ENCODE results near the gene KCNQ1.

The KCNQ1 gene

DNA sequence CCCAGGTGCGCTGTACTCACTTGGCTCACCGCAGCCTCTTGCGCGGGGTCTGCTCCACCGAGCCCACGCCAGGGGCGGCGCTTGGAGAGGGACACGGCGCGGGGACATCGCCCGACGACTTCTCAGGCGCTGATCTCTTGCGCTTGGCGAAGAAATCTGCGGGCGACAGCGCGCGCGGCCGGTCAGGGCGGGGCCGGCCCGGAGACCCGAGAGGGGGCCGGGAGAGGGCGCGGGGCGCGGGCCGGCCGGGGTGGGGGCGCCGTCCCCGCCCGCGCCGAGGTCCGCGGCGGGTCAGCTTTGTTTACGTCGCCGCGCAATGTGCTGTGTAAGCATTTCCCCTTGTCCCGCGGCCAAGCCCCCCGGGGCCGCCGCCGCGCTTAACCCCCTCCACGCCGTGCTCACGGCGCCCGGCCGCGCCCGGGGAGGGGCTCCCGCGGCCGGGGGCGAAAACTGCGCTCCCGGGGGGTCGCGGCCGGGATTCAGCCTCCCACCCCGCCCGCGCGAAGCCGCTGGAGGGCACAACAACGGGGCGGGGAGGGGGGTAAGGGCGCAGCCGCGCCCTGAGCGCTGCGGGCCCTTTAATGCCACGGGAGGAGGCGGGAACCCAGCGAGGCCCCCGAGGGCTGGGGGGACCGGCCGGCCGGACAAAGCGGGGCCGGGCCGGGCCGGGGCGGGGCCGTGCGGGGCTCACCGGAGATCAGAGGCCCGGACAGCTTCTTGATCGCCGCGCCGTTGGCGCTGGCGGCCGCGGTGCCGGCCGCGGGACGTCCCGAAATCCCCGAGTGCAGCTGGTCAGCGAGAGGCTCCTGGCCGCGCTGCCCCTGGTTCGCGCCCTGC lies 439.4 kb downstream of the KCNQ1 start:
- DNase-seq = peak; percentile 97

DNA sequence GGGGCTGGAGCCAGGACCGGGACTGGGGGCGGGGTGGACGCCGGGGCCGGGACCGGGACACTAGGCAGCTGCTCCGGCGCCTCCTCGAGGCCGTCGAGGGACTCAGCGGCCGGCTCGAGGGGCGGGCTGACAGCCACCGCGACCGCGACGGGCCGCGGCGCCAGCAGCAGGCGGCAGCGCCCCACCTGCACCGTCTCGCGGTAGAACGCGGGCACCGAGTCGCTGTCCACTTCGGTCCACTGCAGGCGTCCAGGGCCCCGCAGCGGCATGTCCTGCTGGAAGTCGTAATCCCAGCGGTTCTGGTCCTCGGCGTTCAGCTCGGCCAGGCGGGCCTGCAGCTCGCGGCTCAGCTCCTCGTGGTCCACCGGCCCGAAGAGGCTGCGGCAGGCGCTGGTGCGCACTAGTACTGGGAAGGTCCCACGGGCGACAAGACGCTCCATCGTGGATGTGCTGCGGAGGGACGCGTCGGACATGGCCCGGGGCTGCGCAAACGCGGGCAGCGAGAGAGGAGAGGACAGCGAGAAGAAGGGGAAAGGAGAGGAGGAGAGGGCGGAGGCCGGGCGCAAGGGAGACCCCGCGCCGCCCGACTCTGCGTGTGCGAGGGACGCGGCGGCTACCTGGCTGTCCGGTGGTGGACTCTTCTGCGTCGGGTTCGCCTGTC lies 440.3 kb downstream of the KCNQ1 start:
- DNase-seq = peak; percentile 98

DNA sequence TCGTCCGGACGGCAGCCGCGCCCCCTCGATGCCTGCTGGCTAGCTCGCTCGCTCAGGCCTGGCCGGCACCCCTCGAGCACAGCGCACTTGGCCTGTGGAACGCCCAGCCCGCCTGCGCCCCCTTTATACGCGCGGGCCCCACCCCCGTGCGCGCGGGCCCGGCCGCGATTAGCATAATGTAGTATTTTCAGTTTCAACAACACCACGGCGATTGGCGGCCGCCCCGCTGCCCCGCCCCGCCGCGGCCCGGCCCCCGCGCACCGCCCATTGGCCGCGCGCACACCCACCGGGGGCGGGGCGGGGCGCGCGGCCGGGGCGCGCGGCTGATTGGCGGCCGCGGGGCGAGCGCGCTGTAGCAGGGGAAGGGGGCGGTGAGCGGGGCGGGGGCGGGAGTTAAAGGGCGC lies 440.9 kb downstream of the KCNQ1 start, which contains the start of gene CDKN1C:
TSS of gene CDKN1C (minus strand) at position 98 of the 404 bp plus-strand sequence. CDS start 319 bp downstream, outside the sequence.
- peak; percentile 99 for DNase-seq

DNA sequence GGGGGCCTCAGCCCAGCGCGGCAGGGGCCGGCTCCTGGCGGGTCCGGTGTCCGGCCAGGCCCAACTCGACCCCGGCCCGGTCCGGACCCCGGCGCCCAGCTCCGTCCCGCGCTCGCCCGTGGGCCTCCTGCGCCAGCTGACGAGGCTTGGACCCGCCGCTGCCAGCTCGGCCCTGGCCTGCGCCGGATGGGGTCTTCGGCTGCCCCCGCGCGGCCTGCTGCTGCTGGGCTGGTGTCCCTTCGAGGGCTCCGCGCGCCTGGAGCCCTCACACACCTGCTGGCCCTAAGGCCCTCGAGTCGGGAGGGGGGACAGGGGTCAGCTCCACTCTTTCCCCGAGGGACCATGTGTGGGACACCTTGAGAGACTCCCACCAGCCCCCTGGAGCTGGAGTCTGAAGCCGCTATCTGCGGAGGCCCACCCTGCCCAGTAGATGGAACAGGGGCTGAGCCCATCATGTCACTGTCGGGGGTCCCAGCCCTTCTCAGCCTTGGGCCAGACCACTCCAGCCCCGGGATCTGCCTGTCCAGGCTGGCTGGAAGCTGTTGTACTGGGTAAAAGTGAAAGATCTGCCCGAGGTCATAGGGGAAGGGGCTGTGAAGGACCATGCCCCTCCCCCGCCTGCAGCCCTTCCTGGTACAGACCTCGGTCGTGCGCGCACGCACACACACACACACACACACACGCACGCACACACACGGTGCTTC lies 441.5 kb downstream of the KCNQ1 start:
- no peak for DNase-seq

DNA sequence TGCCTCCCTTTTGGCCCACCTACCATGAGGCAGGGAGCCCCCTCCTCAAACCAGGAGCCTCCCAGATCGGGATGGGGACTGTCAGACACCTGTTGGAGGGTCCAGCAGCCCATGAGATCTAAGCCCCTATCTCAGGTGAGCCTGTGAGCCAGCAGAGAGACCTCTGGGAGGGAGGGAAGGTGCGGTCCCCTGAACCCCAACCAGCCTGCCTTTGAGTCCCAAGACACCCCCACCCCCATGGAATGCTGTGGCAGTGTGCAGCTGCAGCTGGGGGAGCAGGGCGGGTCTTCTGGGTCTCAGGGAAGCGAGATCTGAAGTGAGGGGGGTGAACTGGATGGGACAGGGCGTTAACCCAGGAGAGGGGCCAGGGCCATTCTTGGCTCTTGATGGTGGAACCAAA lies 442.1 kb downstream of the KCNQ1 start:
- DNase-seq = no peak

DNA sequence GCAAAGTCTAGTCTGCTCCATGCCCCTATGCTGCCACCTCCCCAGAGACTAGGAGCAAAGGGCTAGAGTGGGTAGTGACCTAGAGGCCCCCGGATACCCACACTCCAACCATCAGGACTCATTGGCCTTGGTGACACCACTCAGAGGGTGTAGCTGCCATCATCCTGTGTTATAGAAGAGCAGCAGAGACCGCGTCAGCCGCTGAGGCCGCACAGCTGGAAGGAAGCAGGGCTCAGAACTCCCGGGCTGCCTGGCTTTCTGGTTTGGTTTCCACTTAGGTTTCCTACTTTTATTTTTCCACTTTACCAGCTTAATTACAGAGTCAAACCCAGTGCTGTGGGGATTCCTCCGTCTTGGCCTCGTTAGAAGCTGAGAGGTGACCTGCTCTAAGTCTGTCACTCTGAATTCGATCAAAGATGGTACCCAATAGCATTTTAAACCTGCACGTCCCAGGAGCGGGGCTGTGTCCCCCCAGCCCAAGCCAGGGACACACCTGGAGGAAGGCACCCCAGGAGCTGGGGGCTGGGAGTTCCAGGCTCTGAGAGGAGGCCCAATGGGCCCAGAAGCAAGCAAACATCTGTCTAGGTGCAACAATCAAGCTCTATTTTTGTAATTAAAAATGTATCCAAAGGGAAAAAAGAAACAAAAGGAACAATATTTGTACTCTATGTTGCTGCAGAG lies 442.8 kb downstream of the KCNQ1 start:
- no peak for DNase-seq

DNA sequence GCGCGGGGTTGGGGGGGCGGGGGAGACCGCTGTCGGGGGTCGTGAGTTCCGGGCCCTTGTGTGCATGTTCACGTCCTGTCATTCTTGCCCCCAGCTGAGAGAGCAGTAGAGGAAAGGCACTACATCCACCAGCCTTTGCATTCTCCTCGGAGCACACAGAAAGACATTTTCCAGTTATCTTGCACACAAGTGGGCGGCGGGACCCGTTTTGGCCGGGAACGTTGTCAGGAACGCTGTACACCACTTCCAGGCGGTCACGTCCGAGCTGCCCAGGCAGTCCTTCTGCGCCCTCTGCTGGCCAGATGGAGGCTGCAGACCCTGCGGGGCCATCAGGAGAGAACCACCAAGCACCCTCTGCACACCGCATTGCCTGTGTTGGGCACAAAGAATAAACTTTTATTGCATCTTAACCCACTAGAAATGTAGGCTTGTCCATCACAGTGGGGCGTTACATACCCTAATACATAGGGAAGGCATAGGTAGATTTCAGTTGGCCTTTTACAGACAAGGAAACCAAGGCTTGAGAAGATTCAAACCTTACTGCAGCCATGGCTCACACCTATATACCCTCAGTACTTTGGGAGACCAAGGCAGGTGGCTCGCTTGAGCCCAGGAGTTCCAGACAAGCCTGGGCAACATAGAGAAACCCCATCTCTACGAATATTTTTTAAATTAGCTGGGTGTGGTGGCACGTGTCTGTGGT lies 443.6 kb downstream of the KCNQ1 start:
- DNase-seq = peak; percentile 99

DNA sequence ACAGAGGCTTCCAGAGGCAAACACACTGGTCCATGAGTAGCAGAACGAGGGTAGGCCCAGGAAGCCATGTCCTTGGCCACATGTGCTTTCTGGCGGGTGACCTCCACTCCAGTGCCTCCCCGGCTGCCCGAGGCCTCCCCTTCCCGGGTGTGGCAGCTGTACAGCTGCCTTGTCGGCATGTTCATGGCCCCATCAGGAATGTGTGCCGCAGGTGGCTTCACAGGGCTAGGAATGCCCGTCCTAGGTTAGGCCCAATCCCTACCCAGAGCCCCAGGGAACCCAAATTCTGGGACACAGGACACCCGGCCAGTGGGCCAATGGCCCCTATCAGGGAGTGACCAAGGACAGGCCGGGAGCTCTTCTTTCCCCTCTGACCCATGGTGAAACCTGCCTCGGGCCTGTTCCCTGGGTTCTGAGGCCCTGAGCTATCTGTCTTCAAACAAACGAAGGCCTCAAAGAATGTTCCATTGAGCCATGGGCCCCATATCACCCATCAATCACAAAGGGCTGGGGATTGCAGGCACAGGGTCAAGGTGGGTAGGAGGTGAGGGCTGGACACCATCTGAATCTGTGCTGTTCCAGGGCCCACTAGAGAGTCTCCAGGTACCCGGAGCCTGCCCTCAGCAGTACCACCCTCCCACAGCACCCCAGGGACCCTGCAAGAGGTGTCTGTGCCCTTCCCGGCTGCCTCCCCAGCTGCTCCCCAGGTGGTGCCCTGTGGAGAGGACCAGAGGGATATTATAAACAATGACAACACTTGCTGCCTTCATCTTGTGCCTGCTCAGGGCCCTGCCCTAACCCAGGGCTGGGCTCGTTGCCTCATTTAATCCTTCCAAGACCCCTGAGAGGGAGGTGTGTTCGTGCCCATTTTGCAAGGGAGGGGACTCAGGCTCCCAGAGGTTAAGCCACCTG lies 444.8 kb downstream of the KCNQ1 start:
- DNase-seq = no peak

DNA sequence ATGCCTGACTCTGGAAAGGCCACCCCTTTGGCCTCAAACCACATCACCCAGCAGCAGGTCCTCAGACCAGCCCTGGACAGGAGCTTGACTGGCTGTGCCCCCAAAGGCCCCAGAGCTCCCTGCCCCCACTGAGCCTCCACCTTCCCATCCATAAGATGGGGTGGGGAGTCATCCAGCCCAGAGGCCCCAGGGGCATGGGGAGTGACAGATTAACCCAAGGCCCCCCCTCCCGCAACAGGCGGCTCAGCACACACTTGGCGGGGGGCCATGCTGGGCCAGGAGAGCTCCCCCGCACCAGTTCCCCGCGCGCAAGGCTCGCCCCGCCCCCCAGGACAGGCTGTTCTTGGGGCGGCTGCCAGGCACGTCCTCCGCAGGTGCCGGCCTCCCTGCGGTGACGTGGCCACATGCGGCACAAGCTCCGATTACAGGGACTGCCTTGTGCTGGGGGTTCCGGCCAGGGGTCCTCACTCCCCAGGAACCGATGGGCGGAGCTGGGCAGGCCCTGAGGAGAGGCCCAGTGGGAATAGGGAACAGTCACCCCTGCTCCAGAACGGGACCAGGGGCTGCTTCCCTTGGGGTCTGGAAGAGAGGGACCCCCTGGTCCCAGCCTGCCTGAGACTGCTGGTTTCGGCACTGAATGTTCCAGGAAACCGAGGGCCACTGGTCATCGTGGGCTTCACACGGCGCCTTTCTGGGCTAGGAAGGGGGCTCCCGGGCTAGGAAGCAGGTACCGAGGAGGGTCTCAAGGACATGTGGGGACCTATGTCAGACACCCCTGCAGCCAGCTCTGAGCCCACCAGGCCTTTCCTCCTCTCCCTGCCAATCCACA lies 445.9 kb downstream of the KCNQ1 start:
- DNase-seq = no peak

DNA sequence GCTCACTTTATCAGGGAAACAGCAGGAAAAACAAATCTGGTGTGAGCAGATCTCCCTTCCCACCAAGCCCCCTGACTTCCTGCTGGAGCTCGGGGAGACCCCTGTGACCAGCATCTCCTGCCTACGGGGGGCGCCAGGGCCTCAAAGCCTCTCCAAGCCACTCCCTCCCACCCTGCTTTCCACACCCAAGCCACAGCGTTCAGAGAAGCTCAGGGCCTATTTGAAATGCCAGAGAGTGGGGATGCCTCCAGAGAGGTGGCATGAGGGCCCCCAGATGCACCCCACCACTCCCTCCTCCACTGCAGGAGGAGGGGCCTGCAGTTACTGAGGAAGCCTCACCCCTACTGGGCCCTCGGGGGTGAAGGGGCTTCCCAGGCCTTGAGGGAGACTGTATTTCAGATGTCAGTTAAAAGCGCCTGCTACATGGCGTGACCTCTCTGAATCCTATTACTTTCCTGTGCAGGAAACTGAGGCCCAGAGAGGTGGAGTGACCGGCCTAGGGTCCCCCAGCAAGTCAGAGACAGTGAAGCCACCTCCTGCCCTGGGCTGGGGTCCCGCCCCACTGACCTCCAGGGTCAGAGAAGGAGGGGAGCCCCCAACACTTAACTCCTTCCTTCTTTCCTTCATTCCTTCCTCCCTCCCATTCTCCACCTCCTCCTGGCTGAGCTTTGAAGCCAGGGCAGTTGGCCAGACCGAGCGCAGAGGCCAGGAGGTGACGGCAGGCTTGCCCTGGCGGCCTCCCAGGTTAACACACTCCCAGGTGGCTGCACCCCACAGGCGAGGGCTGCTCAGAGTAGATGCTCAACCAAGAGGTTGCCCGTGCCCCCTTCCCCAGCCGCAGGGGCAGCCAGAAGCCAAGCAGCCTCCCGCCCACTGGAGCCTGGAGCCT lies 446.8 kb downstream of the KCNQ1 start:
- DNase-seq = no peak

DNA sequence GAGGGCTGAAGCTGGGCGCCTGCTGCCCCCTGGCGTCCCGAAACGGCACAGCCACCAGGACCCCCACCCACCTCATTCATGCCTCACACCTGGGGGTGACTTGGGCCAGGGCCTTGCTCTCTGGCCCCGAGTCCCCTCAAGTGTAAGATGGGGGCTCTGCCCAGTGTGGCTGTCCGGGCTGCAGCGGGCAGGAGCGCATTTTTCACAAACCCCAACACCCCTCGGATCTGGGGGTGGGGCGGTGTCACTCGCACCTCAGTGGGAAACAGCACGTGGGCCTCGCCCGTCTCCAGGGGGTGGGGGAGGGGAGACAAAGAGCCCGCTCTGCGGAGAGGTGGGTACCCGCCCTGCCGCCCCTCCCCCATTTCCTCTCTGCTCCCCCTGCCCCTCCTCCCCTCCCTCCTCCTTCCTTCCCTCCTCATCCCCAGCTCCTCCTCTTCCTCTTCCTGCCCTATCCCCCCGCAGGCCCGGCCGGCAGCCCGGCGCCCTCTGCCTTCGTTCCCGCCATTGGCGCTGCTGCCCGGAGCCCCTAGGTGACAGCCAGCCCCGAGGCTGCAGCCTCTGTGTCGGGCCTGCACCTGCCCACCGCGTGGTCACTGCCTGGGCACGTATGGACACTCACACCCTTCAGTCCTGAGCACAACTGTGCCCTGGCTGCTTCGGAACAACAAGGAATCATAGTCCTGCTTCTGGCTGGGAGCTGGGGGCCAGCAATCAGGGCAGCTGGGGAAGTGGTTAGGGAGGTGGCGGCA lies 447.6 kb downstream of the KCNQ1 start:
- peak; percentile 96 for DNase-seq

DNA sequence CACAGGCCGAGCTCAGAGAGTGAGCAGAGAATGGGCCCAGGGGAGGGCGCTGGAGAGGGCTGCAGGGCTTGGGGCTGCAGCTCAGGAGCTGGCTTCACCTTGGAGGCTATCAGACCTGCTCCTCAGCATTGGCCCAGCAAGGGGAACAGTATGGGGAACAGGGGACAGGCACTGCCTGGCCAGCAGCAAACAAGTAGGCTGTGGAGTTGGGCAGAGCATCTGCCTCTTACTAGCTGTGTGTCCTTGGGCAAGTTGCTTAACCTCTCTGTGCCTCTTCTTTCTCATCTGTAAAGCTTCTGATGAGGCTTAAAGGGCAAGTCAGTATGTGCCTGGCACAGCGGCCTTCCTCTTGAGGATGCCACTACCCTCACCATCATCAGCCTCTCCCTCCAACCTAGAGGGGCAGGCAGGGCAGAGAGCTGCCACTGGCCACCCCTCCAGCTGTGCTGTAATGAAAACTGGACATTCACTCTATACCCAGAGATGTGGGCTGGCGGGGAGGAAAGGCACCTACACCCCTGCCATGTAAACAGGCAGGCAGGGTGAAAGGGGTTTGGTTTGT lies 448.2 kb downstream of the KCNQ1 start:
- DNase-seq = peak; percentile 82

DNA sequence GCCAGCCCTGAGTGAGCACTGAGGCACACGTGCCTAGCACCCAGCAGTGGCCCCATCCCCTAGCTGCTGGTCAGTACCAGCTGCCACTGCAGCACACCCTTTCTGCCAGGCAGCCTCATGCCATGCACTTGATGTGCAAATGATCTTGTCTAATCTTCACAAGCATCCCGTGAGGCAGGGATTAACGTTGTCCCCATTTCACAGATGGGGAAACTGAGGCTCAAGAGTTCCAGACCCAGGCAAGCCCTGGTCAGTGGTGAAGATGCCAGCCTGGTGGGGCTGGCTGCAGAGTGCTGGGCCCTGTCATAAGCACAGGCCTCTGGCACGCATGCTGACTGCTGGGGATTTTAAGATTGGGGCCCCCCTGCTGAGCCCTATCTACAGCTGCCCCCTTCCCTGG lies 449.1 kb downstream of the KCNQ1 start:
- DNase-seq = no peak

DNA sequence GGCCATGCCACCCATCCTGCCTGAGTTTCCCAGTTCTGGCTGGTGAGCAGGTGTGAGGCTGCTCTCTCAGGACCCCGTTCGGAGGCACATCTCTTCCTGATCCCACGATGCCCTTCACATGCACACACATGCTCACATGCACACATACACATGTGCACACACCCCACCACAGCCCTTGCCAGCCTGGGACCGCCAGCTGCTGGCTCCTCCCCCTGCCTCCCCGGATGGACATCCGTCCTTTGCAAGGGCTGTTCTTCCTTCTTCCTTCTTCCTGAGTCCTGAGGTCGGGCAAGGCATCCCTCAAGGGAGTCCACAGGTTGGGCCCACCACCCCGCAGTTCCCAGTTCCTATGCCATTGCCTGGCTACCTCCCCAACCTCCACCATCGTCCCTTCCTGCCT lies 451.2 kb downstream of the KCNQ1 start:
- DNase-seq = no peak

DNA sequence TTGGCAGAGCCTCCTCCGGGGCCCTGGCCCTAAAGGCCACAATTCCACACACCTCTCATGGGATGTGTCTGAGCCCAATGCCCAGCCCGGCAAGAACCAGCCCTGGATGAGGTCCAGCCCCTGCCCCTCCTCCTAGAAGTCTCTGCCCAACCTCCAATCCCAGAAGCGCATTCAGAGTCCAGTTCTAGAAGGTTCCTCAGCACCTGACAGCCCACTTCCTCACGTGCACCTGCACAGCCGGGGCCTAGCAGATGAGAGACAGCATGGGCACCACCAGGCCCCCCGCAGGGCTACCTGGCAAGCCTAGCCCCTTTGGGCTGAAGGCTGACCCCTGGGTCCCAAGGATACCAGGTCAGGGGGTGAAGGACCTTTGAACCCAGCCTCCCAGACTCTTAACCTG lies 452.2 kb downstream of the KCNQ1 start:
- DNase-seq = no peak

DNA sequence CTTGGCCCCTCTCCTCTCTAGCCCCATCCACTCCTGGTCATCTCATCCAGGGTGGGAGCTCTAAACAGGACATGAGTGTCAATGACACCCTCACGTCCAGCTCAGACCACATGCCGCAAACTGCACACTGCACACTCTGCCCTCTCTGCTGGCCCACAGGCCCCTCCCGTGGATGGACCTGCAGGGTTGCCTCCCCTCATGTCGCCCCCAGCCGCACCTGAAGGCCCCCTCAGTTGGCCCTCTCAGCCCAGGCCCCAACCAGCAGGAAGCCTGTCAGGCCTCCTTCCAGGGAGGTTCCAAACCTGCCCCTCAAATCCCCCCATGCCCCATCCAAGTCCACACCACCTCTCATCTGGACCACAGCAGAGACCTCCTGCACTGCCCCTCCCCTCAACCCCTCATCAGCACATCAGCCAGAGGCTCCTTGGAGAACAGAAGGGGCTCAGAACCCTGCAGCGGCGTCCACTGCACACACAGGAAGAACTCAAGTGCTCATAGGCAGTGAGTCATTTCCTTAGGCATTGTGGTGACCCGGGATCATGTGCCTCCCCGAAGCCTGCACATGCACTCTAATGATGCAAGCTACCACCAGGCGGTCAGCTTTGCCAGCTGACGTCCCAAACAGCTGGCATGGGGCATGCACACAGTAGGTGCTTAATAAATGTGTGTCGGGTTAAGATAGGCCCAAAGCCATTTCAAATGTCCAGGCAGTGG lies 453.7 kb downstream of the KCNQ1 start:
- DNase-seq = peak; percentile 92

Measured in 8988T (cell line).